SK-N-SH (cell line): ENCODE data around the gene IQGAP2.

Experiments
- GABPA ChIP-seq: IDR thresholded peaks from 2 replicates; pipeline ENCODE4 v1.4.0; 2012; ENCODE audit warnings: low read depth, mild to moderate bottlenecking
- JUND ChIP-seq: IDR thresholded peaks from 2 replicates; pipeline ENCODE4 v1.4.0; 2012
- SIN3A ChIP-seq: IDR thresholded peaks from 2 replicates; pipeline ENCODE4 v1.6.1; 2012; ENCODE audit warnings: low read depth, mild to moderate bottlenecking, low read length, moderate library complexity, borderline replicate concordance
- TF ChIP-seq, protein P1 (sequence below): fragments of 200-600 bp; sonication (generic); IDR thresholded peaks from 2 replicates; pipeline ENCODE4 v1.6.1; 2017; ENCODE audit warnings: antibody characterized with exemption, mild to moderate bottlenecking, moderate library complexity

- TF ChIP-seq, protein P1, sequence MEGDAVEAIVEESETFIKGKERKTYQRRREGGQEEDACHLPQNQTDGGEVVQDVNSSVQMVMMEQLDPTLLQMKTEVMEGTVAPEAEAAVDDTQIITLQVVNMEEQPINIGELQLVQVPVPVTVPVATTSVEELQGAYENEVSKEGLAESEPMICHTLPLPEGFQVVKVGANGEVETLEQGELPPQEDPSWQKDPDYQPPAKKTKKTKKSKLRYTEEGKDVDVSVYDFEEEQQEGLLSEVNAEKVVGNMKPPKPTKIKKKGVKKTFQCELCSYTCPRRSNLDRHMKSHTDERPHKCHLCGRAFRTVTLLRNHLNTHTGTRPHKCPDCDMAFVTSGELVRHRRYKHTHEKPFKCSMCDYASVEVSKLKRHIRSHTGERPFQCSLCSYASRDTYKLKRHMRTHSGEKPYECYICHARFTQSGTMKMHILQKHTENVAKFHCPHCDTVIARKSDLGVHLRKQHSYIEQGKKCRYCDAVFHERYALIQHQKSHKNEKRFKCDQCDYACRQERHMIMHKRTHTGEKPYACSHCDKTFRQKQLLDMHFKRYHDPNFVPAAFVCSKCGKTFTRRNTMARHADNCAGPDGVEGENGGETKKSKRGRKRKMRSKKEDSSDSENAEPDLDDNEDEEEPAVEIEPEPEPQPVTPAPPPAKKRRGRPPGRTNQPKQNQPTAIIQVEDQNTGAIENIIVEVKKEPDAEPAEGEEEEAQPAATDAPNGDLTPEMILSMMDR: peak; percentile 36; the same call in 1 of the 2 replicates
- no peak for TF ChIP-seq GABPA
- TF ChIP-seq JUND: no peak
- no peak for TF ChIP-seq SIN3A
These were observed 168.5 kb downstream of the IQGAP2 start for GRCh38 chr5:76571559-76571958.
